GM10248 (cell line): ENCODE results near the gene NMBR.

Experiments used
- CTCF ChIA-PET: fragments of 300-600 bp; sonication (Branson Sonifier 250); formaldehyde crosslinking; extraction: SDS; loops from one replicate; lab custom pipeline; 2021; ENCODE audit warnings: antibody characterized with exemption; lab: Yijun Ruan, JAX
- POLR2A ChIA-PET: fragments of 350-650 bp; sonication (Branson Sonifier 250); formaldehyde crosslinking; extraction: SDS; loops from one replicate; lab custom pipeline; 2020; ENCODE audit warnings: antibody characterized with exemption; lab: Yijun Ruan, JAX
- DNase-seq: peaks from one replicate; pipeline ENCODE4 v3.0.0; 2012; ENCODE audit errors: extremely low spot score
- CTCF ChIP-seq: IDR thresholded peaks from 2 replicates; pipeline ENCODE4 v1.5.1; 2012; ENCODE audit warnings: mild to moderate bottlenecking, low read depth; ENCODE audit errors: extremely low read depth, missing control alignments, control extremely low read depth

NMBR gene

GRCh38 chr6:142055219-142055618 lies 91.7 kb downstream of the NMBR start:
- ChIA-PET CTCF (interaction anchor here (1.2 kb wide), 1 partner anchor 10 kb away, joined by 3 read pairs; no protein-coding TSS in a partner anchor), POLR2A (no interaction called here)
- DNase-seq, result no peak

GRCh38 chr6:142051404-142051803 lies 95.5 kb downstream of the NMBR start:
- CTCF ChIA-PET, result interaction anchor here (1.5 kb wide), 1 partner anchor 18 kb away, joined by 5 read pairs; no protein-coding TSS in a partner anchor
- POLR2A ChIA-PET, result no interaction called here
- no peak for TF ChIP-seq CTCF
- DNase-seq, result no peak

More at GRCh38 chr6:142055219-142055618, 91.7 kb downstream of the NMBR start:
- TF ChIP-seq CTCF, result no peak

- TF ChIP-seq CTCF, result no peak
- no peak for DNase-seq
- ChIA-PET CTCF (no interaction called here), POLR2A (no interaction called here)
These were observed 98.3 kb downstream of the NMBR start for GRCh38 chr6:142048593-142048980.

GRCh38 chr6:142047934-142048592 lies 98.9 kb downstream of the NMBR start:
- DNase-seq, result no peak
- ChIA-PET POLR2A (no interaction called here), CTCF (interaction anchor here (2.1 kb wide), 1 partner anchor 58 kb away, joined by 5 read pairs; no protein-coding TSS in a partner anchor)
- TF ChIP-seq CTCF, result no peak

GRCh38 chr6:142045380-142046278 lies 101.3 kb downstream of the NMBR start:
- no peak for DNase-seq
- no peak for TF ChIP-seq CTCF
- POLR2A ChIA-PET, result no interaction called here
- CTCF ChIA-PET, result interaction anchor here (2.1 kb wide), 1 partner anchor 56 kb away, joined by 5 read pairs; no protein-coding TSS in a partner anchor

GRCh38 chr6:142035890-142036289 lies 111.0 kb downstream of the NMBR start:
- DNase-seq, result no peak
- ChIA-PET POLR2A (no interaction called here), CTCF (no interaction called here)
- TF ChIP-seq CTCF, result no peak
